Measurements from ENCODE around the gene EFNA4. TPM values are rescaled to one million over a fixed set of nuclear protein-coding genes. Genes with fewer than 3 reads are reported as not detected.

Gene EFNA4
- polyA plus RNA-seq, 2 of the 4 experiments (the other 2 are of a cell fraction): 3.1 to 8.7 TPM

DNA sequence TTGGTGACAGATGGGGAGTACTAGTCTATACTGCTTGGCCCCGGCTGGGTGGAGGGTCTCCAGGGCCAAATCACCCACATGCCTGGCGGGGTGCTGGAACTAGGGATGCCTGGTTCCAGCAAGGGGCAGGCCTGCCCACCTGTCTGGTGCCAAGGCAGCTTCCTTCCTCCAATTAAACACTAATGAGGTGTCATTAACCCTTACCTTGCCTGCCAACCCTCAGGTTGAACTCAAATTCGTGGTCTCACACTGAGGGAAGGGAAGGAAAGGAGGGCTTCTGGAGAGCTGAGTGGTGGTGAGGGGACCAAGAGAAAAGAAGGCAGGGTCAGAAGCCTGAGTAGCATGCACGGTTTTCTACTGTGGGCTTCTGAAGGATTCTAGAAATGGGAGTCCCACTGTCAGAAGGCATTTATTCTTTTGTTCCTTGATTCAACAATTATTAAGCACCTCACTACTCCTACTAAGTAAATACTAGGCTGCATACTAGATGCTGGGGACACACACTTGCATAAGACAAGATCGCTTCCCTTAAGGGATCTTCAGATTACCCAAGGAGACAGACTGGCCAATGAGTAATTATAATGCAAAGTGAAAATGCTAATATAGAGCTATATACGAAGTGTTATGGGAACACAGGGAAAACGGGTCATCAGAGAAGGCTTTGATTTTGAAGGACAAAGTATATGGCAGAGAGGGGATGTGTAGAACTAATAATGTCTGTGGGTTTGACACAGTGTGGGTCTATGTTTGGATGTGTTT lies 9.2 kb downstream of the EFNA4 start:
- Histone ChIP-seq H3K9me3 (no peaks in the 10 kb centered on the region), H3K4me2 (no peak overlapping the region), H3K4me1 (0 out of 3 replicates have a peak, but pooled peaks cover 12% of the 10 kb centered on the region), H3K4me3 (no peak overlapping the region), H3K27ac (no peak overlapping the region)
- TF ChIP-seq BHLHE40 (IDR thresholded peaks at IDR 0.05; ENCODE audit: low read depth, low read length) (no peak), NR3C1 (IDR thresholded peaks at IDR 0.05) (no peak), RFX5 (IDR thresholded peaks at IDR 0.05) (no peak), HEYL (CRISPR knock-in tag; IDR thresholded peaks at IDR 0.05) (no peak), MAFK (IDR thresholded peaks at IDR 0.05; ENCODE audit: partially characterized antibody) (no peak), HOXA7 (CRISPR knock-in tag; IDR thresholded peaks at IDR 0.05) (no peak), EHF (CRISPR knock-in tag; IDR thresholded peaks at IDR 0.05) (no peak), RARB (CRISPR knock-in tag; IDR thresholded peaks at IDR 0.05) (no peak), ZSCAN20 (CRISPR knock-in tag; IDR thresholded peaks at IDR 0.05) (no peak), TP53 (CRISPR knock-in tag; IDR thresholded peaks at IDR 0.05) (no peak), CBX8 (IDR thresholded peaks at IDR 0.05) (no peak), FOSL2 (IDR thresholded peaks at IDR 0.05) (no peak), FOSL2 (CRISPR knock-in tag; IDR thresholded peaks at IDR 0.05) (no peak)
- TF ChIP-seq, protein P1, sequence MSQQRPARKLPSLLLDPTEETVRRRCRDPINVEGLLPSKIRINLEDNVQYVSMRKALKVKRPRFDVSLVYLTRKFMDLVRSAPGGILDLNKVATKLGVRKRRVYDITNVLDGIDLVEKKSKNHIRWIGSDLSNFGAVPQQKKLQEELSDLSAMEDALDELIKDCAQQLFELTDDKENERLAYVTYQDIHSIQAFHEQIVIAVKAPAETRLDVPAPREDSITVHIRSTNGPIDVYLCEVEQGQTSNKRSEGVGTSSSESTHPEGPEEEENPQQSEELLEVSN (IDR thresholded peaks at IDR 0.05; ENCODE audit: borderline replicate concordance, low read depth): no peak
- TF ChIP-seq, protein P2, sequence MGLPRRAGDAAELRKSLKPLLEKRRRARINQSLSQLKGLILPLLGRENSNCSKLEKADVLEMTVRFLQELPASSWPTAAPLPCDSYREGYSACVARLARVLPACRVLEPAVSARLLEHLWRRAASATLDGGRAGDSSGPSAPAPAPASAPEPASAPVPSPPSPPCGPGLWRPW (IDR thresholded peaks at IDR 0.05): no peak
- TF ChIP-seq, protein P3, sequence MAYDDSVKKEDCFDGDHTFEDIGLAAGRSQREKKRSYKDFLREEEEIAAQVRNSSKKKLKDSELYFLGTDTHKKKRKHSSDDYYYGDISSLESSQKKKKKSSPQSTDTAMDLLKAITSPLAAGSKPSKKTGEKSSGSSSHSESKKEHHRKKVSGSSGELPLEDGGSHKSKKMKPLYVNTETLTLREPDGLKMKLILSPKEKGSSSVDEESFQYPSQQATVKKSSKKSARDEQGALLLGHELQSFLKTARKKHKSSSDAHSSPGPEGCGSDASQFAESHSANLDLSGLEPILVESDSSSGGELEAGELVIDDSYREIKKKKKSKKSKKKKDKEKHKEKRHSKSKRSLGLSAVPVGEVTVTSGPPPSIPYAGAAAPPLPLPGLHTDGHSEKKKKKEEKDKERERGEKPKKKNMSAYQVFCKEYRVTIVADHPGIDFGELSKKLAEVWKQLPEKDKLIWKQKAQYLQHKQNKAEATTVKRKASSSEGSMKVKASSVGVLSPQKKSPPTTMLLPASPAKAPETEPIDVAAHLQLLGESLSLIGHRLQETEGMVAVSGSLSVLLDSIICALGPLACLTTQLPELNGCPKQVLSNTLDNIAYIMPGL (CRISPR knock-in tag; IDR thresholded peaks at IDR 0.05; ENCODE audit: borderline replicate concordance): no peak
- TF ChIP-seq, protein P4, sequence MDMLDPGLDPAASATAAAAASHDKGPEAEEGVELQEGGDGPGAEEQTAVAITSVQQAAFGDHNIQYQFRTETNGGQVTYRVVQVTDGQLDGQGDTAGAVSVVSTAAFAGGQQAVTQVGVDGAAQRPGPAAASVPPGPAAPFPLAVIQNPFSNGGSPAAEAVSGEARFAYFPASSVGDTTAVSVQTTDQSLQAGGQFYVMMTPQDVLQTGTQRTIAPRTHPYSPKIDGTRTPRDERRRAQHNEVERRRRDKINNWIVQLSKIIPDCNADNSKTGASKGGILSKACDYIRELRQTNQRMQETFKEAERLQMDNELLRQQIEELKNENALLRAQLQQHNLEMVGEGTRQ (IDR thresholded peaks at IDR 0.05): no peak
- no peak for FAIRE-seq
- CTCF ChIA-PET: interaction anchor here (0.6 to 27.3 kb wide), 4 partner anchors 12 to 25 kb away, joined by 4 to 350 read pairs (median 162); partner anchors contain the start of genes ADAM15 and EFNA4
- DNase-seq (ENCODE audit: low read depth in 1 of 2, low spot score in 1 of 2): no peak
- POLR2A ChIA-PET: no interaction called here
- WGBS (ENCODE audit: missing lambda C conversion rate): 59% methylated on average over 7 of the region's 7 CpGs
- ATAC-seq: no peak

DNA sequence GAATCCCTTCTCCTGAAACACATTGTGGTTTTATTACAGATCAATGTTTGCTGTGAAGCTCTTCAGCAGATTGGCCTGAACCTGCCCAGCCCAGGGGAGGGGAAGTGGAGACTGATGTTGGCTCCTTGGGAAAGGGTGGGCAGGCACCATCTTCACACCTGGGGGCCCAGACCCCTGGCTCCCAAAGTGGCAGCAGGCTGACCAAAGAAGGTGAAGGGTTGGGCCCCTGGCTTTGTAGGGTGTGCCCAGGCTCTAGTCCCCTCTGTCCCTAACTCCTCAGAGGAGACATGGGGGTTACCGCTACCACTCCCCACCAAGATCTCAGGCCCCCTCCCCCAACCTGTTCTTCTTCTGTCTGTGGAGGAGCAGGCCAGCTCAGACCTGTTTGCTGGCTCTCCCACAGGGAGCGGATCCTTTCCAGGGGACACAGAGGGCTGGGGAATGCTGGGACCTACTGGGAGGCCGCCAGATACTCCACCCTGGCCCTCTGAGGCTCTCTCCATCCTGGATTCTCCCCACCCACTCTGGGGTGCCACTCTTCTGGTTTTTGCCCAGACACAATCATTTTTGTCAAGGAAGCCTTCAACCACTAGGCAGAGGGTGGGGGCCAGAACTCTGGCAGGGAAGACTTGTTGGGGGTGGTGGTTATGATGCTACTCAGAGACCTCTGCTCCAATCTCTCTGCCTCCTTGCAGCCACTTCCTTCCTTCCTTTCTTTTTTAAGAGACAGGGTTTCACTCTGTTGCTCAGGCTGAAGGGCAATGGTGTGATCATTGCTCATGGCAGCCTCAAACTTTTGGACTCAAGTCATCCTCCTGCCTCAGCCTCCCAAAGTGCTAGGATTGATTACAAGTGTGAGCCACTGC lies 10.1 kb downstream of the EFNA4 start:
- TF ChIP-seq, protein P1 (IDR thresholded peaks at IDR 0.05; ENCODE audit: borderline replicate concordance, low read depth): no peak
- no peak for TF ChIP-seq KDM5A (IDR thresholded peaks at IDR 0.05)
- TF ChIP-seq, protein P5, sequence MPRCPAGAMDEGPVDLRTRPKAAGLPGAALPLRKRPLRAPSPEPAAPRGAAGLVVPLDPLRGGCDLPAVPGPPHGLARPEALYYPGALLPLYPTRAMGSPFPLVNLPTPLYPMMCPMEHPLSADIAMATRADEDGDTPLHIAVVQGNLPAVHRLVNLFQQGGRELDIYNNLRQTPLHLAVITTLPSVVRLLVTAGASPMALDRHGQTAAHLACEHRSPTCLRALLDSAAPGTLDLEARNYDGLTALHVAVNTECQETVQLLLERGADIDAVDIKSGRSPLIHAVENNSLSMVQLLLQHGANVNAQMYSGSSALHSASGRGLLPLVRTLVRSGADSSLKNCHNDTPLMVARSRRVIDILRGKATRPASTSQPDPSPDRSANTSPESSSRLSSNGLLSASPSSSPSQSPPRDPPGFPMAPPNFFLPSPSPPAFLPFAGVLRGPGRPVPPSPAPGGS (IDR thresholded peaks at IDR 0.05): no peak
- TF ChIP-seq JUN (IDR thresholded peaks at IDR 0.05): no peak
- no peak for TF ChIP-seq EHMT2 (IDR thresholded peaks at IDR 0.05; ENCODE audit: low read depth)
- no peak for TF ChIP-seq PHF8 (IDR thresholded peaks at IDR 0.05; ENCODE audit: borderline replicate concordance, low read depth)
- Histone ChIP-seq H3K4me2 (no peak overlapping the region), H3K9me3 (no peaks in the 10 kb centered on the region), H3K27ac (no peak overlapping the region), H3K4me3 (no peak overlapping the region), H3K4me1 (0 out of 3 replicates have a peak, but pooled peaks cover 15% of the 10 kb centered on the region)
- CTCF ChIA-PET: interaction anchor here (17.9 to 27.3 kb wide), 2 partner anchors 11 to 15 kb away, joined by 319 to 350 read pairs; partner anchors contain the start of genes ADAM15 and EFNA4
- ATAC-seq (no peak), FAIRE-seq (no peak), DNase-seq (ENCODE audit: low read depth in 1 of 2, low spot score in 1 of 2) (no peak)
- whole genome bisulfite sequencing (ENCODE audit: missing lambda C conversion rate): 96% methylated on average over 3 of the region's 3 CpGs
- POLR2A ChIA-PET: no interaction called here

Data from A549 (cell line).